A673 (cell line): Measurements from ENCODE around the gene ZBP1. TPM values are rescaled to one million over a fixed set of nuclear protein-coding genes. Genes with fewer than 3 reads are reported as not detected.

Experiments
- BruUV-seq: library from RNA; stranded (reverse); fragments of 400-500 nt; replicated peaks from 2 replicates; lab custom pipeline; 2021; lab: Mats Ljungman, UMichigan
- CTCF ChIA-PET: fragments of 300-600 bp; sonication (Branson Sonifier 250); formaldehyde crosslinking; loops from one replicate; lab custom pipeline; 2022; ENCODE audit warnings: antibody characterized with exemption; lab: Charles Lee
- POLR2A ChIA-PET: fragments of 300-600 bp; sonication (Branson Sonifier 250); formaldehyde crosslinking; loops from one replicate; lab custom pipeline; 2022; ENCODE audit warnings: antibody characterized with exemption; ENCODE audit not compliant: low non-redundant PET; lab: Charles Lee
- DNase-seq: peaks from one replicate; pipeline ENCODE4 v3.0.0-alpha.2; 2015; ENCODE audit warnings: low spot score
- H3K27ac ChIP-seq: fragments of 200-600 bp; sonication (generic); 2 replicates; pipeline ENCODE4 v1.5.1; 2016; ENCODE audit warnings: mixed run types, low read depth, mild to moderate bottlenecking, mixed read lengths, antibody characterized with exemption, low read length; ENCODE audit not compliant: poor library complexity, severe bottlenecking
- H3K27me3 ChIP-seq: fragments of 200-600 bp; sonication (generic); replicated peaks from 2 replicates; pipeline ENCODE4 v1.6.1; 2017; ENCODE audit warnings: mixed run types, low read depth, mild to moderate bottlenecking, mixed read lengths, antibody characterized with exemption, low read length; ENCODE audit not compliant: insufficient read depth, poor library complexity
- H3K36me3 ChIP-seq: fragments of 200-600 bp; sonication (generic); 2 replicates; pipeline ENCODE4 v1.6.1; 2016; ENCODE audit warnings: mixed run types, mild to moderate bottlenecking, mixed read lengths, antibody characterized with exemption, low read length; ENCODE audit not compliant: insufficient read depth, poor library complexity, severe bottlenecking
- H3K4me1 ChIP-seq: fragments of 200-600 bp; sonication (generic); 2 replicates; pipeline ENCODE4 v1.6.1; 2017; ENCODE audit warnings: mixed run types, mild to moderate bottlenecking, mixed read lengths, antibody characterized with exemption, low read length; ENCODE audit not compliant: insufficient read depth, poor library complexity, severe bottlenecking
- H3K4me3 ChIP-seq: fragments of 200-600 bp; sonication (generic); 2 replicates; pipeline ENCODE4 v1.5.1; 2016; ENCODE audit warnings: low read depth, mixed run types, mild to moderate bottlenecking, mixed read lengths, low read length; ENCODE audit not compliant: poor library complexity, severe bottlenecking
- H3K9me3 ChIP-seq: fragments of 200-600 bp; sonication (generic); 2 replicates; pipeline ENCODE4 v1.6.1; 2016; ENCODE audit warnings: mixed run types, low read depth, mild to moderate bottlenecking, mixed read lengths, antibody characterized with exemption, low read length; ENCODE audit not compliant: poor library complexity, severe bottlenecking
- EZH2 ChIP-seq: fragments of 200-600 bp; sonication (generic); IDR thresholded peaks from 2 replicates; pipeline ENCODE4 v1.6.1; 2017; ENCODE audit warnings: borderline replicate concordance, low read depth, mild to moderate bottlenecking, mixed read lengths, antibody characterized with exemption, low read length; ENCODE audit not compliant: poor library complexity, severe bottlenecking
- intact Hi-C: fragments of 100-400 bp; cut with micrococcal nuclease; formaldehyde crosslinking; loops from one replicate; pipeline ENCODE4 v1.10.0; 2022; ENCODE audit not compliant: unreplicated experiment
- total RNA-seq: library from RNA; stranded (reverse); gene quantifications from 2 replicates; pipeline ENCODE4 v1.2.3, GENCODE V29; 2021
- TF ChIP-seq, protein P1 (sequence below): fragments of 300-800, 200-600 bp; sonication (generic); conservative IDR thresholded peaks from 2 replicates; pipeline ENCODE4 v1.5.1; 2017; ENCODE audit warnings: low read depth, mild to moderate bottlenecking, antibody characterized with exemption, low read length, moderate library complexity, mixed read lengths

Gene ZBP1
- total RNA-seq, 1 experiment from 2014 or later: not detected

DNA sequence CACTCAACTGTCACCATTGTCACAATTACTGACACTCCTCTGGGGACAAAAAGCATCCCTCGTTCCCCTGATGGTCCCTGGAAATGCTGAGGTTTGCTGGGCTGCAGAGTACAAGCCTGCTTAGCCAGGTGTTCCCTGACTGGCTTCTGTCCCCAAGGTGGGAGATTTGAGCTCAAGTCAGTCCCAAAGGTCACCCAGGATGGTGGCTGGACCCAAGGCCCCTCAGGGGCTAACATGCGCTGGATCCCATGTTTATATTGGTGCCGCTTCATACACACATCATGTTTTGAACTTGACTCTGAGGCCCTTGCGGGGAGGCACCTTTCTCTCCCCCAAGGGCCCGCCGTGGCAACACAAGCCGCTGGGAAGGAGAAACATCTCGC lies 45.4 kb upstream of the ZBP1 start:
- POLR2A ChIA-PET: no interaction called here
- no peak for DNase-seq
- BruUV-seq: no TSS peak

DNA sequence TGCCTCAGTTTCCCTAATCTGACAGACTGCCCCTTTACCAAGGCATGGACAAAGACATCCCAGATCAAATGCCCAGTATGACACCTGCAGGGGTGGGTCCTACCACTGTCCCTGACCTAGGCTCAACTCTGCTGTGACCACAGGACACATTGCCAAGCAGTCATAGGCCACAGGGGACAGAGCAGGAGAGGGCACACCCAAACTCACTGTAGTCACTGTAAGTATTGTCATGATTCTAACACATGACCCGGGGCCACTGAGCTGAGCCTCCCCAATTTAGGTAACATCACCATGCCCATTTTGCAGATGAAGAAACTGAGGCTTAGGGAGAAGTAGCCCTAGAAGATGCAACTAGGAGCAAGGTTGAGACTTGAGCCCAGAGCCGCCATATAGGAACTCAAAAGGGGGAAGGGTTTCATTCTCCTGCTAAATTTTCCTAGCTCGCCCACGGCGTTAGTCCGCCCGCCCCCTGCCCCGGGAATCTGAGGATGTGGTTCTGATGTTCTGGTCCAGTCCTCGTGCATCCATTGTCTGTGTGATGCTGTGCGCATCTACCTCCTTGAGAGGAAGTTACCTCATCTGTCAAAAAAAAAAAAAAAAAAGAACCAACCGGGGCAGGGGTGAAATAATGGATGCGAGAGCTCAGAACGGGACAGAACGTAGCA lies 44.8 kb upstream of the ZBP1 start:
- intact Hi-C loops: no loop called here
- Histone ChIP-seq H3K9me3 (no peaks in the 10 kb centered on the region), H3K4me3 (no peak overlapping the region), H3K27ac (no peak overlapping the region), H3K36me3 (no peaks in the 10 kb centered on the region), H3K4me1 (peaks cover 7% of the 10 kb centered on the region), H3K27me3 (no peaks in the 10 kb centered on the region)
- BruUV-seq: no TSS peak
- TF ChIP-seq, protein P1, sequence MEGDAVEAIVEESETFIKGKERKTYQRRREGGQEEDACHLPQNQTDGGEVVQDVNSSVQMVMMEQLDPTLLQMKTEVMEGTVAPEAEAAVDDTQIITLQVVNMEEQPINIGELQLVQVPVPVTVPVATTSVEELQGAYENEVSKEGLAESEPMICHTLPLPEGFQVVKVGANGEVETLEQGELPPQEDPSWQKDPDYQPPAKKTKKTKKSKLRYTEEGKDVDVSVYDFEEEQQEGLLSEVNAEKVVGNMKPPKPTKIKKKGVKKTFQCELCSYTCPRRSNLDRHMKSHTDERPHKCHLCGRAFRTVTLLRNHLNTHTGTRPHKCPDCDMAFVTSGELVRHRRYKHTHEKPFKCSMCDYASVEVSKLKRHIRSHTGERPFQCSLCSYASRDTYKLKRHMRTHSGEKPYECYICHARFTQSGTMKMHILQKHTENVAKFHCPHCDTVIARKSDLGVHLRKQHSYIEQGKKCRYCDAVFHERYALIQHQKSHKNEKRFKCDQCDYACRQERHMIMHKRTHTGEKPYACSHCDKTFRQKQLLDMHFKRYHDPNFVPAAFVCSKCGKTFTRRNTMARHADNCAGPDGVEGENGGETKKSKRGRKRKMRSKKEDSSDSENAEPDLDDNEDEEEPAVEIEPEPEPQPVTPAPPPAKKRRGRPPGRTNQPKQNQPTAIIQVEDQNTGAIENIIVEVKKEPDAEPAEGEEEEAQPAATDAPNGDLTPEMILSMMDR: no peak
- TF ChIP-seq EZH2: no peak
- POLR2A ChIA-PET: no interaction called here
- DNase-seq: no peak
- CTCF ChIA-PET: interaction anchor here (0.6 kb wide), 2 partner anchors 418 to 1321 kb away, joined by 3 read pairs; no protein-coding TSS in a partner anchor

More for the DNA sequence above, 45.4 kb upstream of the ZBP1 start:
- no peak overlapping the region for H3K27ac ChIP-seq
- intact Hi-C loops: no loop called here
- no peaks in the 10 kb centered on the region for H3K27me3 ChIP-seq
- no peak for TF ChIP-seq EZH2
- TF ChIP-seq, protein P1: no peak
- CTCF ChIA-PET: interaction anchor here (0.6 kb wide), 2 partner anchors 418 to 1322 kb away, joined by 3 read pairs; no protein-coding TSS in a partner anchor
- H3K9me3 ChIP-seq: no peaks in the 10 kb centered on the region
- H3K4me1 ChIP-seq: peaks cover 7% of the 10 kb centered on the region
- no peak overlapping the region for H3K4me3 ChIP-seq
- no peaks in the 10 kb centered on the region for H3K36me3 ChIP-seq

DNA sequence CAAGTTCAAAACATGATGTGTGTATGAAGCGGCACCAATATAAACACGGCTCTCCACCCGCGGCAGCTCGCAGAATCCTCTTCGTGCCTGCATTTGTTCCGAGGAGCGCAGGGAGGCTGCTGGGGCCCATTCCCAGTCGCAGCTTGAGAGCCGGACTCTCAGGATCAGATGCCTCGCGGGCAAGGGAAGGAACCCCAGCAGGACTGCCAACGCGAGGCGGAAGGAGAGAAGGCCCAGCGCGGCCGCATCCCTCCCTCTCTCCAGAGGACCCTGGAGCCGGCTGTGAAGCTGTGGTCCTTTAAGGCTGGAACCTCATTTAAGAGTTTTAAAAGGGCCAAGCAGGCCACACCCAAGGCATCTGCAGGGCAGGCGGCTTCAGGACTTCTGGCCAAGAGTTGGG lies 44.2 kb upstream of the ZBP1 start:
- TF ChIP-seq EZH2: no peak
- TF ChIP-seq, protein P1: no peak
- BruUV-seq: no TSS peak
- H3K27ac ChIP-seq: no peak overlapping the region
- no peaks in the 10 kb centered on the region for H3K36me3 ChIP-seq
- H3K27me3 ChIP-seq: no peaks in the 10 kb centered on the region
- no peaks in the 10 kb centered on the region for H3K9me3 ChIP-seq
- POLR2A ChIA-PET: no interaction called here
- no peak overlapping the region for H3K4me3 ChIP-seq
- peaks cover 7% of the 10 kb centered on the region for H3K4me1 ChIP-seq
- CTCF ChIA-PET: no interaction called here
- DNase-seq: no peak
- intact Hi-C loops: no loop called here
